ENCODE measurements around the gene RNF2. TPM values are rescaled to one million over a fixed set of nuclear protein-coding genes. Genes with fewer than 3 reads are reported as not detected.

Gene RNF2
- total RNA-seq, 1 experiment from 2014 or later = 75.3 TPM

- H2AFZ ChIP-seq (ENCODE audit: low read length) = no peak overlapping the region
- H2AK5ac ChIP-seq (ENCODE audit: insufficient read length, low read length) = no peak overlapping the region
- H3T11ph ChIP-seq (ENCODE audit: low read length) = no peak overlapping the region
- H3K23me2 ChIP-seq (ENCODE audit: insufficient read length, low read depth, low read length, poor library complexity, severe bottlenecking) = no peaks in the 10 kb centered on the region
- no peaks in the 10 kb centered on the region for H4K20me1 ChIP-seq (ENCODE audit: control insufficient read depth, insufficient read depth, insufficient read length)
- Mint-ChIP-seq H3K27ac (peak overlapping the region in 2 of 3 experiments; percentile 44 to 87; a peak in 2 of 7 replicates), H3K9me3 (peaks cover 0 to under 1% of the 10 kb centered on the region in 2 experiments; a peak in 1 of 5 replicates), H3K27me3 (ENCODE audit: low read depth) (no peaks in the 10 kb centered on the region), H3K4me1 (peaks cover 61 to 70% of the 10 kb centered on the region in 2 experiments), H3K36me3 (ENCODE audit: insufficient read depth in 1 of 3, low read depth in 3 of 3) (peaks cover 13 to 22% (median 14%) of the 10 kb centered on the region in 3 experiments), H3K4me3 (no peak overlapping the region)
- H3K4me1 ChIP-seq (ENCODE audit: insufficient read depth, low read length) = peaks cover 11% of the 10 kb centered on the region; the same call in 1 of the 2 replicates
- no peak overlapping the region for H3K4ac ChIP-seq (ENCODE audit: low read depth, low read length)
- H2BK5ac ChIP-seq (ENCODE audit: insufficient read length, low read length) = no peak overlapping the region
- H3K27ac ChIP-seq (ENCODE audit: insufficient read length, low read depth, low read length) = no peak overlapping the region
- H2BK120ac ChIP-seq (ENCODE audit: low read depth, low read length, poor library complexity, severe bottlenecking) = no peak overlapping the region
- H4K91ac ChIP-seq (ENCODE audit: insufficient read length, low read depth, low read length) = no peak overlapping the region
- TF ChIP-seq, protein P1, sequence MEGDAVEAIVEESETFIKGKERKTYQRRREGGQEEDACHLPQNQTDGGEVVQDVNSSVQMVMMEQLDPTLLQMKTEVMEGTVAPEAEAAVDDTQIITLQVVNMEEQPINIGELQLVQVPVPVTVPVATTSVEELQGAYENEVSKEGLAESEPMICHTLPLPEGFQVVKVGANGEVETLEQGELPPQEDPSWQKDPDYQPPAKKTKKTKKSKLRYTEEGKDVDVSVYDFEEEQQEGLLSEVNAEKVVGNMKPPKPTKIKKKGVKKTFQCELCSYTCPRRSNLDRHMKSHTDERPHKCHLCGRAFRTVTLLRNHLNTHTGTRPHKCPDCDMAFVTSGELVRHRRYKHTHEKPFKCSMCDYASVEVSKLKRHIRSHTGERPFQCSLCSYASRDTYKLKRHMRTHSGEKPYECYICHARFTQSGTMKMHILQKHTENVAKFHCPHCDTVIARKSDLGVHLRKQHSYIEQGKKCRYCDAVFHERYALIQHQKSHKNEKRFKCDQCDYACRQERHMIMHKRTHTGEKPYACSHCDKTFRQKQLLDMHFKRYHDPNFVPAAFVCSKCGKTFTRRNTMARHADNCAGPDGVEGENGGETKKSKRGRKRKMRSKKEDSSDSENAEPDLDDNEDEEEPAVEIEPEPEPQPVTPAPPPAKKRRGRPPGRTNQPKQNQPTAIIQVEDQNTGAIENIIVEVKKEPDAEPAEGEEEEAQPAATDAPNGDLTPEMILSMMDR (conservative IDR thresholded peaks at IDR 0.05) = no peak
- peaks cover 21% of the 10 kb centered on the region; the same call in 1 of the 2 replicates for H3K79me2 ChIP-seq (ENCODE audit: insufficient read depth, low read length)
- H3K18ac ChIP-seq (ENCODE audit: insufficient read length, low read depth, low read length) = no peak overlapping the region
- H3K9ac ChIP-seq (ENCODE audit: extremely low read depth, insufficient read length, low read length) = no peak overlapping the region
- no peak overlapping the region for H2BK20ac ChIP-seq (ENCODE audit: low read depth, low read length, poor library complexity, severe bottlenecking)
- H3K14ac ChIP-seq (ENCODE audit: insufficient read depth, low read length) = no peak overlapping the region
- no peak overlapping the region for H3K23ac ChIP-seq (ENCODE audit: insufficient read length, low read depth, low read length)
- H3K9me3 ChIP-seq (ENCODE audit: control insufficient read depth, low read depth, low read length) = no peaks in the 10 kb centered on the region
- no peak for DNase-seq
- no peak overlapping the region for H4K5ac ChIP-seq (ENCODE audit: insufficient read length, low read depth, low read length)
- H4K8ac ChIP-seq (replicated peaks; ENCODE audit: insufficient read length, low read depth, low read length) = no peak overlapping the region
- H3K56ac ChIP-seq (ENCODE audit: insufficient read length, low read depth, low read length) = no peak overlapping the region
- H2BK15ac ChIP-seq (ENCODE audit: low read depth, low read length) = no peak overlapping the region
- no peak overlapping the region for H3K4me2 ChIP-seq (ENCODE audit: insufficient read depth, insufficient read length, low read length)
- H3K27me3 ChIP-seq (ENCODE audit: insufficient read depth, low read length) = no peaks in the 10 kb centered on the region
- no peaks in the 10 kb centered on the region for H3K79me1 ChIP-seq (ENCODE audit: insufficient read depth, low read depth, low read length, poor library complexity, severe bottlenecking)
- H2BK12ac ChIP-seq (ENCODE audit: insufficient read length, low read depth, low read length) = no peak overlapping the region
Measured at GRCh38 chr1:185070051-185070450, 24.7 kb downstream of the RNF2 start.
